NCI-H2107 (cell line): ENCODE results near the gene MSI2.

Experiments used
- DNase-seq: peaks from one replicate; lab custom pipeline; 2025; lab: John Stamatoyannopoulos, UW

MSI2 gene

GRCh38 chr17:57665128-57665527, 408.8 kb downstream of the MSI2 start:
- no peak for DNase-seq

DNA sequence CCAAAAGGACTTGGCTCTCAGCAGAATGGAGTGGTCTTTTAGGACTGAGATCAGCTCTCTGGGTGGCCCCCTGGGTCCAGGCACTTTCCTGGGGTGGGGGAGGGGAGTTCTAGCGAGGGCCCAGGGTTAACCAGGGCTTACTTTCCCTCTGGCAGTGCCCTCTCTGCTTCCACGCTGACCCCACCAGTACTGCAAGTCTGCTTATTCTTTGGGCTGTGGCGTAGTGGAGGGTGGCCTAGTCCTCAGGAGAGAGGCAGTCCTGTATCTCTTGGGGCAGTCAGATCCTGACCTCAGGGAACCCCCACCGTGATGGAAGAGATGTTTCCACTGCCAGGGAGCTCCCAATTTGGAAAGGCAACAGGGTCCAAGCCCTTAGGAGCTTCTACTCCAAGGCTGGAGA, 409.4 kb downstream of the MSI2 start:
- DNase-seq = no peak

DNA sequence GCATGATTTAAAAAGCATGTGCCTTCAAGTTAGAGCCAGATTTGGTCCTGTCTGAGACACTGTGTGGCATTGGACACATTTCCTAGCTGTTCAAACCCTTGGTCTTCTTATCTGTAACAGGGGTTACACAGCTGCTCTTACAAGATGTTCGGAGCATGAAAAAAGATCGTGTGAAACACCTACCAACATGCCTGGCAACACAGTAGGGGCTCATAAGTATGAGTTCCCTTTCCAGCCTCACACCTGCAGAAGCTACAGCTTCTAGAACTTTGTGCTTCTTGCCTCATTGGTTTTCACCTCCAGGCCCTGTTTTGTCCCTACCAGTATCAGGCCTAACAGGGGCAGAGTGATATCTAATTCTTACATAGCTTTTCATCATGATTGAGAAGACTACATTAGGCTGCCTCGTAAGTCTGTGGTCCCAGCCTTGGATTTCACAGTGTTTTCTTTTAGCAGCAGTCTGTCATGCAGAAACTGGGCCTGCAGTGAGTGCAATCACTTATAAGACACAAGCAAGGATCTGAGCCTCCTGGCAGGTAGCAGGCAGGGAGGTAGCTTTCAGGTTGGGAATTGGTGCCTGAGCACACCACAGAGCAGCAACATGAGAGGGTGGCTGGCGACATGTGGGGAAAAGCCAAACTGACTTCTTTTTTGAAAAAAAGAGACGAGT, 410.0 kb downstream of the MSI2 start:
- no peak for DNase-seq

- no peak for DNase-seq
These were observed 410.6 kb downstream of the MSI2 start for GRCh38 chr17:57666946-57667345.

DNA sequence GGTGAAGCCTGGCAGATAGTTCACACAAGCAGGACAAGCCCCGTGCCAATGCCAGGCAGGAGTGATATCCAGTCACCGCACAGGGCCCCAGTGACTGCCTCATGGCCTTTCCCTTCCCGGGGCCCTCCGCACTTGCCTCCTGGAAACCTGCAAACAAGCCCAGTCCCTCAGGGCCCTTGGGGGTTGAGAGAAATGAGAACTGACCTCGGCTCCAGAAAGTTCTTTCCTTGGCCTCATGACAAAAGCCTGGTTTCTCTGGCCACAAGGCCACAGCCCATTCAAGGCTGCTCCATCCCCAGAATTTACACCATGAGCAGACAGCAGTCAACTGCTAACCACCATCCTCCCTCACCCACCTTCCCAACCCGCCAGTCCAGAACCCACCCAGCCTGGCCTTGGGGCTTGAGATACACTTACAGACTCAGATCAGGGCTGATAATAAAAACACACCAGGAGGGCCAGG, 411.2 kb downstream of the MSI2 start:
- DNase-seq = no peak

- DNase-seq = no peak
These were observed 412.0 kb downstream of the MSI2 start for GRCh38 chr17:57668332-57668731.

DNA sequence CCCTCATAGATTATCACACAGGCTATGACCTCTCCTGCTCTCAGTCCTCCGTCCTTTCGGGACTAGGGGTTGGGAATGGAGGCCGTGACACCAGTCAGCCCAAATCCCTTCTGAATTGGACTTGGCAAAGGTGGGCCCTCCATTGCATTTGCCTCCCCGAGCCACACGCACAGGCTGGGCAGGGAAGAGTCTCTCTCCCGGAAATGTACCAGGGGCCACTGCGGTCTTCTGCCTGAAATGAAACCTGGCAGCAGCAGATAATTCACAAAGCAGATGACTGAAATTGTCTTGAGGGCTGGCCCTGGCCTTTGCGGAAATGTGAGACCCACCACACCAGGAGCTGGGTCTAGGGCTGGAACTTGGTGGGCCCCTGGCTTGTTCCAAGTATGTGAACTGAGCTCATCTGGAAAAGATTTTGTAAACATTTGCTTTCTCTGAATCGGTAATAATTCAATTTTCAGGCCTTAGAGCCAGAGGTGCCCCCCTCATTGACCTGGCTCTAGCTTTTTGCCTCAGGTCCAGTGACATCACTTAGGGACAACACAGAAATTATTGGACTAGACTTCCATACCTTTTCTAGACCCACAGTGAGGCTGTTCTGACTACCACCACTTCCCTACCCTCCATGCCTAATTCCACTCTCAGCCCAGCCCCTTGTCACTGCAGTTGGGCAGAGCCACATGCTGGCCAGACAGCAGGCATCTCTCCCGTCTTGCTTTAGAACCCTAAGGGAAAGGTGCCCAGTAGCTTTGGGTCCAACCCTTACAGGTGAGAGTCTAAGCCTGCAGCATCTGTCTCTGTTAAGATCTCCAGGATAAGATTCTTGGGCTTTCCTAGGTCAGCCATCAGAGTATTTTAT, 413.6 kb downstream of the MSI2 start:
- no peak for DNase-seq

DNA sequence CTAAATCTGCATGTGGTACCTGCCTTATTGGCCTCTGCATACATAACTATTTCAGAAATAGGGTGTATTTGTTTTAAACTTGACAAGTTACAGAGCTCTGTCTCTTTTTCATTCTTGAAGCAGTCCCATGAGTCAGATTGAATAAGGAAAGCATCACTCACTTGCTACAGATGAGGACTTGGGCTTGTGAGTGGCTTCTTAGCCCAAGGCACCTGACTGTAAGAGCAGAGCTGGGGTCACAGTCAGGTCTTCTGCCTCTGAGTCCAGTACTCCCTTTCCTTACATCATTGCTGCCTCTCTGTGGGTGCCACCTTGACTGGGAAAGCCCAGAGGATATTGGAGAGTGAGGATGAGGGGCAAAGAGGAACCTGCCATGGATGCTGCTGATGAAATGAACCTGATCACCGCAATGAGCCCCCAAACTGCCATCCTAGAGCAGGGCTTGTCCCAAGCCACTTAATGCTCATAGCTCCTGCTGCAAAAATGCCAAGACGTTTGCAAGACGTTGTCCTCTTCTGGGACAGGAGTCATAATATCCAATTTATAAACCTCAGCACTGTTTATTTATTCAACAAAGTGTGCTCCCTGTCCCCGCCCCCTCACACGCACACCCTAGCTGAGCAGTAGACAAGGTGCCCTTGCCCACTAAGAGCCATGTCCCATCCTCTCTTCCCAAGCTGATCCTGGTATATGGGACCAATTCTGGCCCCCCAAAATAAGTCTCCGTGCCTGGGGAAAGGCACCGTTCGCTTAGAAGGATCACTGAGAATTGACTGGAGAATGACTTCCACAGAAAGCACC, 414.6 kb downstream of the MSI2 start:
- DNase-seq = no peak

GRCh38 chr17:57671667-57672632, 415.6 kb downstream of the MSI2 start:
- DNase-seq = peak; percentile 55

GRCh38 chr17:57672971-57673370, 416.6 kb downstream of the MSI2 start:
- DNase-seq = no peak

- DNase-seq = no peak
These were observed 418.6 kb downstream of the MSI2 start for GRCh38 chr17:57674894-57675293.

DNA sequence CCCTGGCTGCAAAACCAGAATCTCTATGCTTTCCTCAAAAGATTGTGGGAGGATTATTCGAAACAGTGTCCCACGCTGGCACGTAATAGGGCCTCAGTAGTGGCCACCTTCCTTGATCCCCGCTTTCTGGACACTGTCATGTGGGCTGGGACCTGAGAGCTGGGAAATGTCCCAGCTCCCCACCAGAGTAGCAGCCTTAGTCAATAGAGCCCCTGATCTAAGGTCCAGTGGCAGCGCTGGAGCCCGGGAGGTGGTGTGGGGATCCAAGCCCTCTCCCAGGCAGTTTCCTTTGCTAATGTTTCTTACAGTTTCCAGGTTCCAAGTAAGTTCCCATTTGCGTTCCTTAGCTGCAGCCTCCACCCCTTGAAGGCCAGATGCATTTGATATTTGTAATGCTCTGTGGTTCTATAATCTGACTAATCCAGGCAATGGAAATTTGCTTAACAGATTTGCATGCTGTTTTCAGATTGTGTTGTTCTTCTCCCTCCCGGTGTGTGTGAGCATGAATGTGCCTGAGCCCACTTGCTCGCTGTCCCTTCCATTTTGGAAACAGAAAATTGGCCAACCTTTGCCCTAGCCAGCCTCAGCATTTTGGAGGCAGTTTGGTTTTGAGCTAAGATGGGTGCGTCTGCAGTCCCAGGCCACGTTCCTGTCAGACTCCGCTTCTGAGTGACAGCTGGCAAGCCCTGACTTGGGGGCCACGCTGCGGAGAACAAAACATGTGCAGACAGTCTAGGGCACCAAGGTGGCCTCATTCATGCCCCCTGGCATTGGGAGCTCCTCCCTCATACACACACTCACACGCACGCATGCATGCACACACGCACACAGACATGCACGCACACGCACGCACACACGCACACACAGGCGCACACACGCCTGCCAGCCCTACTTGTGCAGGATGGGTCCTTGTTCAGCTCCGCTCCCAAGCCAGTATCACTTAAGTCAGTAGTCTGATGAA, 419.4 kb downstream of the MSI2 start:
- no peak for DNase-seq

DNA sequence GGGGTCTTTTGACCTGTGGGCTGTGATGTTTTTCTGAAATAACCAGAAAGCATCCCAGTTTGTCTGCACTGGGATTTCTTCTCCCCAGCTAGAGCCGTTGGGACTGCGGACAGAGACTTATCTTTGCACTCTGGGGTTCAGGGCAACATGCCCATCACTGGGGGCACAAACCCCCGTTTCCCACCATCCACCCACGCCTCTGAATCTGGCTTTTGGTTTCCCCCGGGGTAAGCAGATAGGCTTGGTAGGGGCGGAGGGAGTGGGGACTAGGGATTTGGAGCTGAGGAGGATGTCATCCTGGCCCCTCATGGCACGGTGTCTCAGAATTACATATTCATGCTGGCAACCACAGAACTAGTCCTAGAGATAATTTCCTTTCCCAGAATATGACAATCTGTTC, 420.2 kb downstream of the MSI2 start:
- no peak for DNase-seq

DNA sequence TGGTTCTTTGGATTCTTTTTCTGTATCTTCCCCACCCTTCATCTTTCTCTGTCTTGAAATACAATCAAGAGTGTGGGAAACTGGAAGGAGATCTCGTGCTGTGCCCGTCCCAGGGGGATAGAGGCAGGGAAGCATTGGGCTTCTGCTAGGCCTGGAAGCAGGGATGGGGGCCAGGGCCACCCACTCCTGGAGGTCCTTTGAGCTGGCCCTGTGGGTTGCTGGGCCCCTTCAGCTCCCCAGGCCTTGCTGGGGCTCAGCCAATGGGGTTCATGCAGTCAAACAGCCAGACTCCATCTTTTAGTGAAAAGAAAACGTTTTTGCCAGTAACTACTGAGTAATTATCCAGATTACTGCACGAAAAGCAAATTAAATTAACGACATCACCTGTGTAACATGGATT, 421.0 kb downstream of the MSI2 start:
- no peak for DNase-seq

DNA sequence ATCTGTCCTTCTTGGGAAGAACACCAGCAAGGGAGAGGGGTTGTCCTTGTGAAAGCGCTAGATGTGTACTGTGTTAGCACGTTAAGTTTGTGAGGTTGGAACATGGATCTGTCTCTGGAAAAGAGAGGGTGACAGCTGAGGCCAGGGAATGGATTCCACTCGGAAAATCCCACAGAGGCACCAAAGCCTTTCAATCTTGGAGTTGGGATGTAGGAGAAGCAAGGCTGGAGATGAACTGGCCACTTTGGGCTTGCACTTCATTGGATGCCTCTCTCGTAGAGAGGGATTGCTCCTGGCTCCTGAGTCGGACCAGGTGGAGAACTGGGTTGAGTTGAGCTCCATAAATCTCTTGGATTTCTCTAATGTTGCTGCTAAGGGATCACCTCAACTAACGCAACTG, 421.5 kb downstream of the MSI2 start:
- no peak for DNase-seq

DNA sequence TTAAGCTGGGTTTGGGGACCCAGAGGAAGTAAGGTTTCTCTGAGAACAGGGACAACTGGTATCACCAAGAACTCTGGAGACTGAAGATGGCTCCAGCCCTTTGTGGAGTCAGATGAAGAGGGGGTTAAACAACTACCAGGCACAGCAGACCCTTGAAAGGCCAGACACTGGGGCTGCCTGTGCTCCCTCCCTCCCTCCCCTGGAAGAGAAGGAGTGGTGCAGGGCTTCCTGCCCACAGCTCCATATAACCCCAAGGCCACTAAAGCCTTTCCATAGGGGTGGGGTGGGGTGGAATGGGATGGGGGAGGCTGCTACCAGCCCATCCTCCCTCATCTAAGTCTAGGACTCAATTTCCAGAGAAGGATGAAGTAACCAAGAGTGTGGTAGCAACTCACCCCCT, 422.1 kb downstream of the MSI2 start:
- DNase-seq = no peak

DNA sequence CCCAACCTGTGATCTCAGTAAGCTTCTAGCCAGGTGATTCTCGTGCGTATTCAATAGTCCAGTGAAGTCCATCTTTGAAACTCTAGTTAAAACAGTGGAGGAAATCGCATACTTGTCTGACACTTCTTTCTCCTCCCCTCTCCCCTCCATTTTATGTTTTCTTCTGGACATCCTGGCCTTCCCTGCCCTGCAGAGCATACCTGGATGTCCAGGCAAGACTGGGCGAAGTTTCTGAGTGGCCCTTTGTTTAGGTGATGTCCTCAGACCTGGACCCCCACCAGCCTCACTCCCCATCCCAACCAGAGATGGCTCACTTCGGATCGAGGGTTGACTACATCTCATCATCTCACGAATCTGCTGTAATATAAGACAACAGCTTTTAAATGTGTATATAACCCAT, 423.0 kb downstream of the MSI2 start:
- DNase-seq = no peak

DNA sequence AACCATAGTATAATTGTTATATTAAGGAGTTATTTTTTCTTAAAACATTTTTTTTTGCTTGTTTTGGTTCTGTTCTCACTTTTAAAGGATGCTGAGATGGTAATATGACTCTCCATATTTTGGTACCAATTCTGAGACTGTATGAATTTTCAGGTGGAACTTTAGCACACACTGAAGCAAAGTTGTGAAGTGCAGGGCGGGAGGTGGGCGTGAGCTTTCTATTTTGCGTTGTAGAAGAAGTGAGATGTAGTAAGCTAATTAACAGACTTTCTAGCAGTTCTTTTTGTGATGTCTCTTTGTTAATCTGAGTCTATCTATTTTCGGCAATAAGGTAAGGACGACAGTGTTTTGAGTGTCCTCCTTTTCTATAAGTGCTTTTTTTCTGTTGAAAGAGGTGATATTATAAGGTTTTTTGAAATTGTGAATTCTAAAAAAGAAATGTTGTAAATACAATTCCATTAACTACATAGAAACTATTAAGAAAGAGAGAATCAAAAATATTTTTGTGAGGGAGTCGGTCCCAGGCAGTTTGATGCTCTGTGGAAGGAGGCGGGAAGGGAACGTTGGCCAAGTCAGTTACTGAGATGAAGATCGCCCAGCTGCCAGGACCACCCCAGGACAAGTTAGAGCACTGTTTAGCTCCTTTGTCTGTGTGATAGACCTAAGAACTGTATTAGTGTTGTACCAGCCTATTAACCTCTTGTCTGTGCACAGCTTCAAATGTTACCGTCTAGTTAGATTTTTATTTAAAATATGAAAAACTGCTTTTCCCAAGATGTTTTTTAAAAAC, 423.8 kb downstream of the MSI2 start:
- DNase-seq = no peak

DNA sequence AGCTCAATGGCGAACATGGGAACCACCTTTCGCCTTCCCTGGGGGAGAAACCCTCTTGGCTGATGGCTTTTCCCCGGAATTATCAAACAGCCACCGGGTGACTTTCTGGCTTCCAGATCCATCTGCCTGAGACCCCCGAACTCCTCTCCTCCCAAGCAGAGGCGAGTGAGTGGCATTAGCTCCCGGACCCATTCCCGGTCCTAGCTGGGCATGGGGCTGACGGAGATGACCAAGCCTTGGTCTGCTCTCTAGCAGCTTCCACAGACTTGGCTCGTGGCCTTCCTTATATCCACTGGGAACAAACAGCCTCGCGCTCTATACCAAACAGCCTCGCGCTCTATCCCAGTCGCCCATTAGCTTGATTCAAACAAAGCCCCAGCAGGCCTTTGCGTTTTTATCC, 426.4 kb downstream of the MSI2 start:
- DNase-seq = no peak
